Measurements from ENCODE around the gene NPAS3. TPM values are rescaled to one million over a fixed set of nuclear protein-coding genes. Genes with fewer than 3 reads are reported as not detected.

NPAS3 gene
- total and polyA plus RNA-seq, 4 experiments from 2014 or later: not detected

DNA sequence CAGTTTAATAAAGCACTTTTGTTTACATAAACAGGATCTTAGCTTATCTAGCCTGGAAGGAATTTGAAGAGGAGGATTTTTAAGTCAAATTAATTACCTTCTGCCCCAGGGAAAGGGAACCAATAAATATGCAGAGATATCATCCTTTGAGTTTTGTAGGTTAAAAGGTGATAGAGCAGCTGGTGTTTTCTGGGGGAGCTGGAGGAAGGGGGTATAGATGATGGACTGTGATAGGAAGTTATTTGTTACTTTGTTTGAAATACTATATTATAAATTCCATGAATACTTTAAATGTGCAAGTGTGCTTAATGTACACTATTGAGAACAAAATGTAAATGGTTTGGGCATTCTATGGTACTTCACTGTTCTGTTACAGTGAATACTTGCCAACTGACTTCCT, 55.2 kb downstream of the NPAS3 start:
- Mint-ChIP-seq H3K27ac (no peak overlapping the region), H3K27me3 (no peaks in the 10 kb centered on the region)

GRCh38 chr14:32996343-32996742, 57.7 kb downstream of the NPAS3 start:
- intact Hi-C loops (cut with micrococcal nuclease): no loop called here
- CTCF ChIA-PET (ENCODE audit: partially characterized antibody): no interaction called here

More for the DNA sequence above, 55.2 kb downstream of the NPAS3 start:
- no peak for DNase-seq
- POLR2A ChIA-PET (ENCODE audit: partially characterized antibody): no interaction called here
- Mint-ChIP-seq H3K36me3 (no peaks in the 10 kb centered on the region), H3K9me3 (peaks cover 0 to 25% (median 9%) of the 10 kb centered on the region in 8 donors), H3K4me3 (no peak overlapping the region), H3K4me1 (no peaks in the 10 kb centered on the region)
- Histone ChIP-seq H3K4me1 (ENCODE audit: insufficient read depth, low read length) (no peaks in the 10 kb centered on the region), H3K27me3 (ENCODE audit: insufficient read depth, low read length) (no peaks in the 10 kb centered on the region), H3K36me3 (ENCODE audit: insufficient read depth, low read length) (no peaks in the 10 kb centered on the region), H3K4me3 (ENCODE audit: low read length in 2 of 2) (no peak overlapping the region), H3K9me3 (ENCODE audit: control insufficient read depth in 1 of 2, low read length in 2 of 2) (no peaks in the 10 kb centered on the region), H3K27ac (ENCODE audit: low read depth, low read length) (no peak overlapping the region)
- intact Hi-C loops (cut with micrococcal nuclease): no loop called here
- CTCF ChIA-PET (ENCODE audit: partially characterized antibody): no interaction called here

GRCh38 chr14:32998433-32998832, 59.8 kb downstream of the NPAS3 start:
- H3K9me3 Mint-ChIP-seq: peaks cover 0 to 16% (median 5%) of the 10 kb centered on the region in 8 donors
- H3K4me3 Mint-ChIP-seq: no peak overlapping the region
- Histone ChIP-seq H3K4me3 (ENCODE audit: low read length in 2 of 2) (no peak overlapping the region), H3K27me3 (ENCODE audit: insufficient read depth, low read length) (no peaks in the 10 kb centered on the region), H3K4me1 (ENCODE audit: insufficient read depth, low read length) (no peaks in the 10 kb centered on the region), H3K27ac (ENCODE audit: low read depth, low read length) (no peak overlapping the region), H3K9me3 (ENCODE audit: control insufficient read depth in 1 of 2, low read length in 2 of 2) (no peaks in the 10 kb centered on the region), H3K36me3 (ENCODE audit: insufficient read depth, low read length) (no peaks in the 10 kb centered on the region)
- CTCF ChIA-PET (ENCODE audit: partially characterized antibody): no interaction called here
- POLR2A ChIA-PET (ENCODE audit: partially characterized antibody): no interaction called here
- no peaks in the 10 kb centered on the region for H3K36me3 Mint-ChIP-seq
- no peaks in the 10 kb centered on the region for H3K4me1 Mint-ChIP-seq
- no peaks in the 10 kb centered on the region for H3K27me3 Mint-ChIP-seq
- intact Hi-C loops (cut with micrococcal nuclease): no loop called here
- H3K27ac Mint-ChIP-seq: no peak overlapping the region
- DNase-seq: no peak

More at GRCh38 chr14:32996343-32996742, 57.7 kb downstream of the NPAS3 start:
- no peaks in the 10 kb centered on the region for H3K4me1 ChIP-seq (ENCODE audit: insufficient read depth, low read length)
- POLR2A ChIA-PET (ENCODE audit: partially characterized antibody): no interaction called here
- Mint-ChIP-seq H3K27me3 (no peaks in the 10 kb centered on the region), H3K4me3 (no peak overlapping the region), H3K36me3 (no peaks in the 10 kb centered on the region), H3K27ac (no peak overlapping the region), H3K9me3 (peaks cover 0 to 21% (median 7%) of the 10 kb centered on the region in 8 donors), H3K4me1 (no peaks in the 10 kb centered on the region)
- no peak overlapping the region for H3K4me3 ChIP-seq (ENCODE audit: low read length in 2 of 2)
- H3K27me3 ChIP-seq (ENCODE audit: insufficient read depth, low read length): no peaks in the 10 kb centered on the region
- no peaks in the 10 kb centered on the region for H3K9me3 ChIP-seq (ENCODE audit: control insufficient read depth in 1 of 2, low read length in 2 of 2)
- DNase-seq: no peak
- H3K36me3 ChIP-seq (ENCODE audit: insufficient read depth, low read length): no peaks in the 10 kb centered on the region
- H3K27ac ChIP-seq (ENCODE audit: low read depth, low read length): no peak overlapping the region

DNA sequence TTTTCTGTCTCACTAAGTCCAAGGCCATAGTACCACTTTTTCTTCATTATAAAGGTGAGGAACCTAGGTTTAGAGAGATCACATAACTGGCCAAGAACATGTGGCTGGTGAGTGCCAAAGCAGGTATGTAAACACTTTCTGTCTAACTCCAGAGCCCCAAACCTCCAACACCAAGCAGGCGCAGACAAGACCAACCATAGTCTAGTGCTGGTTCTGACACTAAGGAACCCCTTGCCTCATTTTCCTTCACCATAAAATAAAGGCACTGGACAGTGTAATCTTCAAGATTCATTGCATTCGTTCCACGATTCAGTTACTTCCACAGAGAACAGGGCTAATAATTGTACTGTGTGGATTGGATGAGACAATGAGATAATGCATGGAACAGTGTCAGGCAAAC, 71.0 kb downstream of the NPAS3 start:
- H3K4me1 Mint-ChIP-seq: no peaks in the 10 kb centered on the region
- Histone ChIP-seq H3K36me3 (ENCODE audit: insufficient read depth, low read length) (no peaks in the 10 kb centered on the region), H3K27me3 (ENCODE audit: insufficient read depth, low read length) (no peaks in the 10 kb centered on the region), H3K9me3 (ENCODE audit: control insufficient read depth in 1 of 2, low read length in 2 of 2) (no peaks in the 10 kb centered on the region), H3K4me3 (ENCODE audit: low read length in 2 of 2) (no peak overlapping the region), H3K4me1 (ENCODE audit: insufficient read depth, low read length) (no peaks in the 10 kb centered on the region), H3K27ac (ENCODE audit: low read depth, low read length) (no peak overlapping the region)
- H3K27ac Mint-ChIP-seq: no peak overlapping the region
- peaks cover 0 to 2% (median 0%) of the 10 kb centered on the region in 8 donors for H3K9me3 Mint-ChIP-seq
- H3K36me3 Mint-ChIP-seq: no peaks in the 10 kb centered on the region
- H3K27me3 Mint-ChIP-seq: no peaks in the 10 kb centered on the region
- intact Hi-C loops (cut with micrococcal nuclease): no loop called here
- H3K4me3 Mint-ChIP-seq: no peak overlapping the region
- DNase-seq: no peak
- ChIA-PET POLR2A (ENCODE audit: partially characterized antibody) (no interaction called here), CTCF (ENCODE audit: partially characterized antibody) (no interaction called here)

DNA sequence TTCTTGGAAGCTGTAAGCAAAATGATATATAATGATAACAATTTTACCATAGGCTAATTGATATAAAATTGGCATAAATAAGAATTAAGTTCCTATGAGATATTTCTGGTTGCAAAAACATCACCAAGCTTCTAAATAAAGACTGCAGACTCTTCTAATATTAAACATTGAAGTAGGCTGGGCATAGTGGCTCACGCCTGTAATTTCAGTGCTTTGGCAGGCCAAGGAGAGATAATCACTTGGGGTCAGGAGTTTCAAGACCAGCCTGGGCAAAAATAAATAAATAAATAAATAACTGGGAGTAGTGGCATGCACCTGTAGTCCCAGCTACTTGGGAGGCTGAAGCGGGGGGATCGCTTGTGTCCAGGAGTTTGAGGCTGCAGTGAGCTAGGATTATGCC, 71.8 kb downstream of the NPAS3 start:
- Mint-ChIP-seq H3K4me3 (no peak overlapping the region), H3K9me3 (peaks cover 0 to 2% (median 0%) of the 10 kb centered on the region in 8 donors), H3K27ac (no peak overlapping the region), H3K36me3 (no peaks in the 10 kb centered on the region), H3K27me3 (no peaks in the 10 kb centered on the region), H3K4me1 (no peaks in the 10 kb centered on the region)
- Histone ChIP-seq H3K9me3 (ENCODE audit: control insufficient read depth in 1 of 2, low read length in 2 of 2) (no peaks in the 10 kb centered on the region), H3K4me3 (ENCODE audit: low read length in 2 of 2) (no peak overlapping the region), H3K36me3 (ENCODE audit: insufficient read depth, low read length) (no peaks in the 10 kb centered on the region), H3K4me1 (ENCODE audit: insufficient read depth, low read length) (no peaks in the 10 kb centered on the region), H3K27ac (ENCODE audit: low read depth, low read length) (no peak overlapping the region), H3K27me3 (ENCODE audit: insufficient read depth, low read length) (no peaks in the 10 kb centered on the region)
- intact Hi-C loops (cut with micrococcal nuclease): no loop called here
- ChIA-PET CTCF (ENCODE audit: partially characterized antibody) (no interaction called here), POLR2A (ENCODE audit: partially characterized antibody) (no interaction called here)
- DNase-seq: no peak

DNA sequence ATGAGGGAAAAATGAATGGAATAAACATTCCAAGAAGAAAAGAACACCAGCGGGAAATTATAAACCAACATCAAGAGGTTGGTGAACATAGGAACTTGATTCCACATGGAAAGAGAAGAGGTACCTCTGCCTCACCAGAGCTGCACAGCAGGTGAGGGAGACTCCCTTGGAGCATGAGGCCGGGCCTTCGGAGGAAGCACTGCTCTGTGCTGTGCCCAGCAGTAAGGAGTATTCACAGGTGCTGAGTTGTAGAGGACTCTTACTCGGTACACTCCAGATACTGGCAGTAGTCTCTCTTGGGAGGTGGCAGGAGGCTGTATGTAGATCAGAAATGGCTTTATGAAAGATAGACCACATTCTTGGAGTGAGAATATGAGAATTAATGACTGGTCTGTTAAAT, 76.0 kb downstream of the NPAS3 start:
- no peak overlapping the region for H3K4me3 ChIP-seq (ENCODE audit: low read length in 2 of 2)
- no peaks in the 10 kb centered on the region for H3K27me3 Mint-ChIP-seq
- H3K27ac ChIP-seq (ENCODE audit: low read depth, low read length): no peak overlapping the region
- ChIA-PET POLR2A (ENCODE audit: partially characterized antibody) (no interaction called here), CTCF (ENCODE audit: partially characterized antibody) (no interaction called here)
- no peak overlapping the region for H3K4me3 Mint-ChIP-seq
- no peaks in the 10 kb centered on the region for H3K9me3 ChIP-seq (ENCODE audit: control insufficient read depth in 1 of 2, low read length in 2 of 2)
- H3K27me3 ChIP-seq (ENCODE audit: insufficient read depth, low read length): no peaks in the 10 kb centered on the region
- H3K9me3 Mint-ChIP-seq: peaks cover 0 to 5% (median 0%) of the 10 kb centered on the region in 8 donors
- H3K4me1 Mint-ChIP-seq: no peaks in the 10 kb centered on the region
- H3K27ac Mint-ChIP-seq: no peak overlapping the region
- intact Hi-C loops (cut with micrococcal nuclease): no loop called here
- DNase-seq: no peak
- no peaks in the 10 kb centered on the region for H3K36me3 ChIP-seq (ENCODE audit: insufficient read depth, low read length)
- H3K4me1 ChIP-seq (ENCODE audit: insufficient read depth, low read length): no peaks in the 10 kb centered on the region
- no peaks in the 10 kb centered on the region for H3K36me3 Mint-ChIP-seq

DNA sequence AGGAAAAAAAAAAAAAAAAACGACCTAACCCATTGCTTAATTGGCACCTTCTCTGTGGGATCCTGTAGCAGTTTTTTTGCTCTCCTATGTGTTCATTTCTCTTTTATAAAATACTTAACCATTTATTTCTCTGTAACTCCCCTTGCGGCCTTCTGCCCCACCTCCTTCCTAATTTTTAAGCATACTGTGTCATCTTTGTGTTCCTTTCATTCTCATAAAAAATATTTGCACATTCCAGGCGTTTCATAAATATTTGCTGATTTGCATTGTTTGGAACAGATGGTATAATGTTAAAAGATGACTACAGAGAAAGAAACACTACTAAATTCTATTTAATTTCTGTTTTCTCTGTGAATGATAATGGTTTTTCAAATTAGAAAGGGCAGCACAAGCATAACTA, 77.9 kb downstream of the NPAS3 start:
- Mint-ChIP-seq H3K4me3 (no peak overlapping the region), H3K4me1 (no peaks in the 10 kb centered on the region), H3K36me3 (no peaks in the 10 kb centered on the region), H3K9me3 (peaks cover 0 to 5% (median 0%) of the 10 kb centered on the region in 8 donors), H3K27me3 (peaks cover 0 to 2% of the 10 kb centered on the region in 2 donors), H3K27ac (no peak overlapping the region)
- Histone ChIP-seq H3K9me3 (ENCODE audit: control insufficient read depth in 1 of 2, low read length in 2 of 2) (no peaks in the 10 kb centered on the region), H3K4me1 (ENCODE audit: insufficient read depth, low read length) (no peaks in the 10 kb centered on the region), H3K27me3 (ENCODE audit: insufficient read depth, low read length) (no peaks in the 10 kb centered on the region), H3K36me3 (ENCODE audit: insufficient read depth, low read length) (no peaks in the 10 kb centered on the region), H3K27ac (ENCODE audit: low read depth, low read length) (no peak overlapping the region), H3K4me3 (ENCODE audit: low read length in 2 of 2) (no peak overlapping the region)
- intact Hi-C loops (cut with micrococcal nuclease): no loop called here
- ChIA-PET CTCF (ENCODE audit: partially characterized antibody) (no interaction called here), POLR2A (ENCODE audit: partially characterized antibody) (no interaction called here)
- DNase-seq: no peak

DNA sequence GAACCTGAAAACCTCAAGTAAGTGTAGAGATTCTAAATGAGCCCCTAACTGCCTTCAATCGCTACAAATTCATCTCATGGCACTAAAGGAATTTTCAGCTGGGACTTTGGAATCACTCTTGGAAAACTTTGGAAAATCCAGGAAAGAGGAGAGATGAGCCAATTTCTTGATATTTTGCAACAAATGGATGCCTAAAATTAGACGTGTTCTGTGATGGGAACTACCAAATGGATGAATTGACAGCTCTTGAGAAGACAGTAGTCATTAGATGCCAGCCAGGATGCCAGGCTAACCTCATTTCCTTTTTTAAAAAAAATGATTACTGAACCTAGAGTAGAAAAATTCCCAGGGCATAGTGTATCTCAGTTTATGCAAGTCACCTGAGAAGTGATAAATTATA, 78.3 kb downstream of the NPAS3 start:
- DNase-seq: no peak
- CTCF ChIA-PET (ENCODE audit: partially characterized antibody): no interaction called here
- Histone ChIP-seq H3K27me3 (ENCODE audit: insufficient read depth, low read length) (no peaks in the 10 kb centered on the region), H3K4me1 (ENCODE audit: insufficient read depth, low read length) (no peaks in the 10 kb centered on the region), H3K9me3 (ENCODE audit: control insufficient read depth in 1 of 2, low read length in 2 of 2) (no peaks in the 10 kb centered on the region), H3K4me3 (ENCODE audit: low read length in 2 of 2) (no peak overlapping the region), H3K36me3 (ENCODE audit: insufficient read depth, low read length) (no peaks in the 10 kb centered on the region), H3K27ac (ENCODE audit: low read depth, low read length) (no peak overlapping the region)
- Mint-ChIP-seq H3K27ac (no peak overlapping the region), H3K36me3 (no peaks in the 10 kb centered on the region), H3K4me3 (no peak overlapping the region), H3K27me3 (peaks cover 0 to 2% of the 10 kb centered on the region in 2 donors), H3K4me1 (no peaks in the 10 kb centered on the region), H3K9me3 (peaks cover 0 to 5% (median 0%) of the 10 kb centered on the region in 8 donors)
- intact Hi-C loops (cut with micrococcal nuclease): no loop called here
- POLR2A ChIA-PET (ENCODE audit: partially characterized antibody): no interaction called here

Measured in CD4-positive, alpha-beta memory T cell (primary cell).